K562 (cell line): Measurements from ENCODE around the gene RNPEP. TPM values are rescaled to one million over a fixed set of nuclear protein-coding genes. Genes with fewer than 3 reads are reported as not detected.

Experiments
- CHD4 ChIP-seq: fragments of 200-600 bp; sonication (generic); IDR thresholded peaks from 3 replicates; pipeline ENCODE4 v1.6.1; 2012; ENCODE audit warnings: low read depth, mild to moderate bottlenecking, mixed read lengths, low read length, inconsistent platforms; ENCODE audit not compliant: insufficient read depth, insufficient replicate concordance, poor library complexity, severe bottlenecking
- E2F5 ChIP-seq: sonication (generic); formaldehyde crosslinking; IDR thresholded peaks from 2 replicates; pipeline ENCODE4 v1.8.0; 2022; ENCODE audit warnings: mild to moderate bottlenecking, missing genetic modification reagents
- ELF2 ChIP-seq: fragments of 250-450 bp; sonication (Bioruptor Pico); IDR thresholded peaks from 2 replicates; pipeline ENCODE4 v1.5.0; 2021; ENCODE audit warnings: mild to moderate bottlenecking
- FOXP1 ChIP-seq: sonication (generic); formaldehyde crosslinking; IDR thresholded peaks from 2 replicates; pipeline ENCODE4 v1.8.0; 2022; ENCODE audit warnings: mild to moderate bottlenecking, missing genetic modification reagents
- GABPA ChIP-seq: fragments of 200-800 bp; sonication (Bioruptor generic); conservative IDR thresholded peaks from 2 replicates; pipeline ENCODE4 v1.6.1; 2016; ENCODE audit warnings: low read depth, missing genetic modification characterization, missing compliant biosample characterization
- HCFC1 ChIP-seq: IDR thresholded peaks from 2 replicates; pipeline ENCODE4 v1.6.1; 2012; ENCODE audit warnings: low read depth, low read length, improper control_type of control experiment
- HDAC3 ChIP-seq: fragments of 450-650 bp; IDR thresholded peaks from 2 replicates; pipeline ENCODE4 v1.6.1; 2018; ENCODE audit warnings: borderline replicate concordance, mild to moderate bottlenecking, moderate library complexity; ENCODE audit not compliant: partially characterized antibody
- NKRF ChIP-seq: fragments of 450-650 bp; IDR thresholded peaks from 2 replicates; pipeline ENCODE4 v1.6.1; 2016; ENCODE audit warnings: borderline replicate concordance
- POLR3A ChIP-seq: IDR thresholded peaks from 2 replicates; pipeline ENCODE4 v1.6.1; 2011; ENCODE audit warnings: borderline replicate concordance, mild to moderate bottlenecking, moderate library complexity; ENCODE audit not compliant: insufficient read length, insufficient read depth; ENCODE audit errors: extremely low read depth
- THAP12 ChIP-seq: fragments of 250-450 bp; sonication (Bioruptor Pico); IDR thresholded peaks from 2 replicates; pipeline ENCODE4 v1.9.0; 2021; ENCODE audit warnings: mild to moderate bottlenecking, inconsistent platforms
- TRIM25 ChIP-seq: fragments of 450-650 bp; IDR thresholded peaks from 2 replicates; pipeline ENCODE4 v1.7.0; 2016; ENCODE audit warnings: borderline replicate concordance
- ZBED1 ChIP-seq: IDR thresholded peaks from 2 replicates; pipeline ENCODE4 v1.6.1; 2014
- ZNF175 ChIP-seq: fragments of 200-800 bp; sonication (Bioruptor generic); IDR thresholded peaks from 2 replicates; pipeline ENCODE4 v1.6.1; 2016; ENCODE audit warnings: low read depth, mild to moderate bottlenecking, missing genetic modification characterization, missing compliant biosample characterization
- ZNF224 ChIP-seq: sonication (generic); formaldehyde crosslinking; IDR thresholded peaks from 2 replicates; pipeline ENCODE4 v1.8.0; 2022; ENCODE audit warnings: mild to moderate bottlenecking, missing genetic modification reagents
- ZNF668 ChIP-seq: fragments of 250-450 bp; sonication (Bioruptor Pico); IDR thresholded peaks from 2 replicates; pipeline ENCODE4 v1.8.0; 2022; ENCODE audit warnings: mild to moderate bottlenecking, inconsistent platforms
- polyA plus RNA-seq, 8 experiments: library from polyadenylated mRNA; depleted of rRNA in 4 of 8; stranded (reverse) in 5 of 8; unstranded in 3 of 8; fragments of >200 nt; fragmentation: Nextera tagmentation in 2 of 8; fragmentation: Illumina TruSeq in 1 of 8; extraction: Ambion mirVana in 2 of 8; extraction: Trizol in 1 of 8; gene quantifications; 2 replicates each; pipeline versions ENCODE4 v1.2.1 to v1.2.3, GENCODE V29; 2011 to 2014; ENCODE audit warnings: inconsistent platforms in 1 of 8, missing spikeins in 1 of 8
- total RNA-seq, 7 experiments: library from RNA; depleted of rRNA in 6 of 7; stranded (reverse); fragments of >200 nt in 6 of 7; fragmentation: Illumina TruSeq in 2 of 7; extraction: Trizol in 2 of 7; gene quantifications; 2 replicates each; pipeline versions ENCODE4 v1.2.1 to v1.2.3, GENCODE V29; 2011 to 2021; ENCODE audit warnings: low replicate concordance in 1 of 7

RNPEP gene
- total and polyA plus RNA-seq, 9 of the 15 experiments (the other 6 are each of a cell fraction or from before 2014, with no cell fraction given): 27.5 to 131 (median 63.4) TPM

- TF ChIP-seq HCFC1: no peak
- TF ChIP-seq POLR3A: no peak
- peak; percentile 67; the same call in 1 of the 2 replicates for TF ChIP-seq THAP12 (CRISPR knock-in tag)
- peak; percentile 92 for TF ChIP-seq GABPA (tag)
- TF ChIP-seq E2F5: peak; percentile 86; the same call in 1 of the 2 replicates
- 0 out of 2 replicates have a peak, but pooled peaks have one; percentile 64 for TF ChIP-seq ZNF668 (CRISPR knock-in tag)
- peak; percentile 59; the same call in 1 of the 2 replicates for TF ChIP-seq ZBED1
- peak; percentile 22; the same call in 1 of the 2 replicates for TF ChIP-seq ZNF224 (CRISPR knock-in tag)
- TF ChIP-seq NKRF: peak; percentile 83
- TF ChIP-seq ZNF175 (CRISPR knock-in tag): no peak
- TF ChIP-seq CHD4: peak; percentile 45
- TF ChIP-seq HDAC3: no peak
- no peak for TF ChIP-seq TRIM25
- TF ChIP-seq ELF2 (CRISPR knock-in tag): peak; percentile 74
- TF ChIP-seq FOXP1: peak; percentile 95
Measured at GRCh38 chr1:201982623-201983379, at the start of gene RNPEP (continued).
